ENCODE data around the gene COPS9. TPM values are rescaled to one million over a fixed set of nuclear protein-coding genes. Genes with fewer than 3 reads are reported as not detected.

COPS9 gene
- total and polyA plus RNA-seq, 10 of the 15 experiments (the other 5 are each of a cell fraction or from before 2014, with no cell fraction given) = 80.8 to 419 (median 213) TPM

GRCh38 chr2:240107477-240107796, 28.7 kb downstream of the COPS9 start:
- H2AFZ ChIP-seq (ENCODE audit: control insufficient read depth, low read depth, low read length) = no peak overlapping the region
- no peaks in the 10 kb centered on the region for H3K4me1 ChIP-seq (ENCODE audit: control insufficient read depth, insufficient read depth, low read length)
- ChIA-PET RAD21 (ENCODE audit: unreplicated experiment) (no interaction called here), SMC1A (ENCODE audit: uncharacterized antibody, unreplicated experiment) (no interaction called here), CTCF (no interaction called here), POLR2A (no interaction called here)
- no peaks in the 10 kb centered on the region for H3K79me2 ChIP-seq (ENCODE audit: control insufficient read depth, insufficient read depth, low read length)
- intact Hi-C loops (cut with micrococcal nuclease; ENCODE audit: unreplicated experiment) (no loop called here), in situ Hi-C loops (cut with MboI) (no loop called here)
- H3K9ac ChIP-seq (ENCODE audit: control insufficient read depth, insufficient read depth, low read length) = no peak overlapping the region
- WGBS (ENCODE audit: insufficient coverage, insufficient replicate concordance, low lambda C conversion rate, missing lambda C conversion rate) = 48% methylated on average over 6 of the region's 6 CpGs
- no peak for ATAC-seq
- no TSS peak for BruUV-seq (replicated peaks)
- H3K27ac ChIP-seq (ENCODE audit: control insufficient read depth, insufficient read depth) = no peak overlapping the region
- FAIRE-seq = no peak
- DNase-seq (ENCODE audit: low read depth, low spot score) = no peak
- no peaks in the 10 kb centered on the region for H3K9me3 ChIP-seq (replicated peaks; ENCODE audit: control insufficient read depth, insufficient read depth, low read length)
- H3K4me3 ChIP-seq = no peak overlapping the region
- no peak overlapping the region for H3K4me2 ChIP-seq (ENCODE audit: control insufficient read depth, insufficient read depth)
- no peaks in the 10 kb centered on the region for H3K36me3 ChIP-seq (ENCODE audit: control insufficient read depth in 2 of 2, insufficient read depth in 2 of 2, low read length in 1 of 2)
- no peaks in the 10 kb centered on the region; a peak in 2 of 4 replicates for H3K27me3 ChIP-seq (replicated peaks in 1 of 2; ENCODE audit: control insufficient read depth in 2 of 2, insufficient read depth in 2 of 2, low read length in 1 of 2)
- no peaks in the 10 kb centered on the region for H4K20me1 ChIP-seq (ENCODE audit: control insufficient read depth, insufficient read depth)
- TF ChIP-seq CHD2 (IDR thresholded peaks at IDR 0.05; ENCODE audit: borderline replicate concordance, low read depth, low read length) (no peak), NRF1 (conservative IDR thresholded peaks at IDR 0.05; ENCODE audit: low read depth, low read length) (no peak), PAX5 (IDR thresholded peaks at IDR 0.05; ENCODE audit: borderline replicate concordance, low read depth, low read length) (no peak), HDGF (IDR thresholded peaks at IDR 0.05) (no peak), ZNF217 (IDR thresholded peaks at IDR 0.05) (no peak), TARDBP (IDR thresholded peaks at IDR 0.05; ENCODE audit: borderline replicate concordance) (no peak), SRF (IDR thresholded peaks at IDR 0.05; ENCODE audit: low read depth in 2 of 2, low read length in 2 of 2) (no peak), BRCA1 (IDR thresholded peaks at IDR 0.05; ENCODE audit: low read depth, low read length) (no peak), CBFB (IDR thresholded peaks at IDR 0.05; ENCODE audit: low read depth) (no peak), RFX5 (IDR thresholded peaks at IDR 0.05; ENCODE audit: low read depth, low read length) (no peak), POLR2A (IDR thresholded peaks at IDR 0.05; ENCODE audit: low read depth, low read length) (no peak), JUND (IDR thresholded peaks at IDR 0.05; ENCODE audit: low read depth, low read length) (no peak), RBBP5 (conservative IDR thresholded peaks at IDR 0.05) (no peak), SMC3 (IDR thresholded peaks at IDR 0.05; ENCODE audit: borderline replicate concordance, low read length) (no peak), CEBPB (IDR thresholded peaks at IDR 0.05; ENCODE audit: borderline replicate concordance in 1 of 2, low read depth in 2 of 2, low read length in 2 of 2) (no peak), CREM (IDR thresholded peaks at IDR 0.05; ENCODE audit: low read depth) (no peak), STAT3 (IDR thresholded peaks at IDR 0.05; ENCODE audit: low read depth, low read length) (no peak), SP1 (IDR thresholded peaks at IDR 0.05; ENCODE audit: low read depth, low read length) (no peak)
- TF ChIP-seq, protein P1, sequence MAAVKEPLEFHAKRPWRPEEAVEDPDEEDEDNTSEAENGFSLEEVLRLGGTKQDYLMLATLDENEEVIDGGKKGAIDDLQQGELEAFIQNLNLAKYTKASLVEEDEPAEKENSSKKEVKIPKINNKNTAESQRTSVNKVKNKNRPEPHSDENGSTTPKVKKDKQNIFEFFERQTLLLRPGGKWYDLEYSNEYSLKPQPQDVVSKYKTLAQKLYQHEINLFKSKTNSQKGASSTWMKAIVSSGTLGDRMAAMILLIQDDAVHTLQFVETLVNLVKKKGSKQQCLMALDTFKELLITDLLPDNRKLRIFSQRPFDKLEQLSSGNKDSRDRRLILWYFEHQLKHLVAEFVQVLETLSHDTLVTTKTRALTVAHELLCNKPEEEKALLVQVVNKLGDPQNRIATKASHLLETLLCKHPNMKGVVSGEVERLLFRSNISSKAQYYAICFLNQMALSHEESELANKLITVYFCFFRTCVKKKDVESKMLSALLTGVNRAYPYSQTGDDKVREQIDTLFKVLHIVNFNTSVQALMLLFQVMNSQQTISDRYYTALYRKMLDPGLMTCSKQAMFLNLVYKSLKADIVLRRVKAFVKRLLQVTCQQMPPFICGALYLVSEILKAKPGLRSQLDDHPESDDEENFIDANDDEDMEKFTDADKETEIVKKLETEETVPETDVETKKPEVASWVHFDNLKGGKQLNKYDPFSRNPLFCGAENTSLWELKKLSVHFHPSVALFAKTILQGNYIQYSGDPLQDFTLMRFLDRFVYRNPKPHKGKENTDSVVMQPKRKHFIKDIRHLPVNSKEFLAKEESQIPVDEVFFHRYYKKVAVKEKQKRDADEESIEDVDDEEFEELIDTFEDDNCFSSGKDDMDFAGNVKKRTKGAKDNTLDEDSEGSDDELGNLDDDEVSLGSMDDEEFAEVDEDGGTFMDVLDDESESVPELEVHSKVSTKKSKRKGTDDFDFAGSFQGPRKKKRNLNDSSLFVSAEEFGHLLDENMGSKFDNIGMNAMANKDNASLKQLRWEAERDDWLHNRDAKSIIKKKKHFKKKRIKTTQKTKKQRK (IDR thresholded peaks at IDR 0.05; ENCODE audit: low read depth, low read length) = no peak
